ENCODE data around the gene LRIG2.

GRCh38 chr1:113140588-113141446, 67.8 kb downstream of the LRIG2 start:
- TF ChIP-seq EZH2 (IDR thresholded peaks at IDR 0.05; ENCODE audit: borderline replicate concordance), result no peak
- no peak for TF ChIP-seq EZH2phosphoT487 (IDR thresholded peaks at IDR 0.05; ENCODE audit: low read depth, severe bottlenecking, unreplicated experiment)

Data from hepatocyte (in vitro differentiated cells).